ENCODE measurements around the gene SOX9.
A peak's percentile ranks its signal among the peaks of the same experiment; 100 is the strongest.

Gene SOX9

DNA sequence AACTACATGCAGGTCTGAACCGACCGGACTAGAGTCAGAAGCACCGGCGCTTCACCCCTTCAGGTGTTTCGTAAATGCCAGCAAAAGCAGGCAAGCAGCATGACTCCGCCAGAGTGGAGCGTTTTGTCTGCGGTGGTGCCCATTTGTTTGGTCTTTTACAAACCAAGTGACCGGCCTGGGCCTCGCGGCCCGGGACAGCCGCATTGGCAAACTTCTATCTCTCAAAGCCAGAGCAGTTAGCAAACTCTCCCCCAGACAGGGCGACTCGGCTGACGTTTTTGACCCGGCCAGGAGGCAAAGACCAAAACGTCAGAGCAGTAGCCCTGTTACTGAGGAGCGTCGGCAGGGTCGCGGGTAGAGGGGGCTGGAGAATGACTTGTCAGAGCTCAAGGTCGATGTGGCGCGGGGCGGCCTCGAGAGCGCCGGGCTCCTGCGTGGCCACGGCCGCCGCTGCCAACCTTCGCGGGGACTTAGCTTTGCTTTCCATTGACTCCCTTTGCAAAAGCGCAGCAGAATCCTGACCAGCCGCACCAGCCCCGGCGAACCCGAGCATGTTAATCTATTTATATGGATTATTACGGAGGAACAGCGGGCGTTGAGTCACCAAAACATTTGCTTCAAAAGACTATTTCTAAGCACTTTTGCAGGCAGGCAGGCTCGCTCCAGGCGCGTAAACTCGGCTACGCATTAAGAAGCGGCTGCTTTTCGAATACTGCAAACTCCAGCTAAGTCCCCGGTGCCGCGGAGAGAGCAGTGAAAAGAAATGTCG lies 763 bp upstream of the SOX9 start:
- TF ChIP-seq, protein P1, sequence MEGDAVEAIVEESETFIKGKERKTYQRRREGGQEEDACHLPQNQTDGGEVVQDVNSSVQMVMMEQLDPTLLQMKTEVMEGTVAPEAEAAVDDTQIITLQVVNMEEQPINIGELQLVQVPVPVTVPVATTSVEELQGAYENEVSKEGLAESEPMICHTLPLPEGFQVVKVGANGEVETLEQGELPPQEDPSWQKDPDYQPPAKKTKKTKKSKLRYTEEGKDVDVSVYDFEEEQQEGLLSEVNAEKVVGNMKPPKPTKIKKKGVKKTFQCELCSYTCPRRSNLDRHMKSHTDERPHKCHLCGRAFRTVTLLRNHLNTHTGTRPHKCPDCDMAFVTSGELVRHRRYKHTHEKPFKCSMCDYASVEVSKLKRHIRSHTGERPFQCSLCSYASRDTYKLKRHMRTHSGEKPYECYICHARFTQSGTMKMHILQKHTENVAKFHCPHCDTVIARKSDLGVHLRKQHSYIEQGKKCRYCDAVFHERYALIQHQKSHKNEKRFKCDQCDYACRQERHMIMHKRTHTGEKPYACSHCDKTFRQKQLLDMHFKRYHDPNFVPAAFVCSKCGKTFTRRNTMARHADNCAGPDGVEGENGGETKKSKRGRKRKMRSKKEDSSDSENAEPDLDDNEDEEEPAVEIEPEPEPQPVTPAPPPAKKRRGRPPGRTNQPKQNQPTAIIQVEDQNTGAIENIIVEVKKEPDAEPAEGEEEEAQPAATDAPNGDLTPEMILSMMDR (IDR thresholded peaks at IDR 0.05; ENCODE audit: insufficient read depth, low read length, missing control alignments), result no peak
- DNase-seq (ENCODE audit: low read depth, low spot score), result no peak
- POLR2A ChIA-PET, result interaction anchor here (0.8 to 1.2 kb wide), 3 partner anchors 219 to 624 kb away, joined by 3 to 5 read pairs (median 3); no protein-coding TSS in a partner anchor
- H3K4me3 ChIP-seq (ENCODE audit: low read depth, low read length), result peak overlapping the region; percentile 65
- CTCF ChIA-PET, result interaction anchor here (0.7 to 3.4 kb wide), 10 partner anchors 12 to 1356 kb away, joined by 3 to 13 read pairs (median 4); no protein-coding TSS in a partner anchor

- no peak for DNase-seq (ENCODE audit: low read depth, low spot score)
- POLR2A ChIA-PET, result interaction anchor here (0.6 to 1.2 kb wide), 5 partner anchors 218 to 625 kb away, joined by 3 to 5 read pairs (median 3); no protein-coding TSS in a partner anchor
- peak overlapping the region; percentile 65 for H3K4me3 ChIP-seq (ENCODE audit: low read depth, low read length)
- CTCF ChIA-PET, result interaction anchor here (1.0 to 3.4 kb wide), 10 partner anchors 15 to 1355 kb away, joined by 3 to 13 read pairs (median 6); no protein-coding TSS in a partner anchor
- TF ChIP-seq, protein P1 (IDR thresholded peaks at IDR 0.05; ENCODE audit: insufficient read depth, low read length, missing control alignments), result peak; percentile 9
Observed at GRCh38 chr17:72121164-72122009, 567 bp downstream of the SOX9 start.

DNA sequence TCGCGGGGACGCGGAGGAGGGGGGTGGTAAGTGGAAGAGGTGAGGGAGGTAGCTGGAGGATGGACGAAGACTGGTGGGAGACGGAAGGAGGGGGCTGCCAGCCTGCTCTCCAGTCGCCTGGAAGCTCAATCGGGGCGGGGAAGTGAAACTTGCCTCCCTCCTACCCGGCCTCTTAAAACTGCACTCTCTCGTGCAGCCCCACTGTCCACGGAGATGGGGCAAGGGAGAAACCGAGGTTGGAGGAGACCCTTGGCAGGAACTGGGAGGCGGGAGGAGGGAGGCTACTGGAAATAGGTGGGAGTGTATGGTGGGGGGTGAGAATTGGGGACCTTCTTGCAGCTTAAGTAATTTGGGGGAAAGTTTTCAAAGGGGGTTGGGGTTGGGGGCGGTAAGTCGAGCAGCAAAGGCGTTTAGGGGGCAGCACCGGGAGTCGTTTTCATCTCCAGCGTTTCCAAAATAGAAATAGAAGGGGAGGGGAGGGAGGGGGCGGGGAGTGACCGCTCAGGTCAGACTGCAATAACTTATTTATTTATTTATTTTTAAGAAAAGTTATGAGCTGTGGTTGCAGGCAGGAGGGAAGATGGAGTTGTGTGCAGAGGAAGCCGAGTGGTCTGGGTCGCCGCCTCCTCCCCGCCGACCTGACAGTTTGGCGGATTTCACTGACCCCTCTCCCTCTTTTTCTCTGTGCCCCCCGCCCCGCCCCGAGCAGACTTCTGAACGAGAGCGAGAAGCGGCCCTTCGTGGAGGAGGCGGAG lies 1.4 kb downstream of the SOX9 start:
- DNase-seq (ENCODE audit: low read depth, low spot score), result no peak
- POLR2A ChIA-PET, result interaction anchor here (0.7 kb wide), 1 partner anchor 343 kb away, joined by 3 read pairs; no protein-coding TSS in a partner anchor
- TF ChIP-seq, protein P1 (IDR thresholded peaks at IDR 0.05; ENCODE audit: insufficient read depth, low read length, missing control alignments), result no peak
- CTCF ChIA-PET, result interaction anchor here (1.3 to 3.4 kb wide), 6 partner anchors 14 to 1355 kb away, joined by 3 to 13 read pairs (median 7); no protein-coding TSS in a partner anchor
- H3K4me3 ChIP-seq (ENCODE audit: low read depth, low read length), result peak overlapping the region; percentile 65

DNA sequence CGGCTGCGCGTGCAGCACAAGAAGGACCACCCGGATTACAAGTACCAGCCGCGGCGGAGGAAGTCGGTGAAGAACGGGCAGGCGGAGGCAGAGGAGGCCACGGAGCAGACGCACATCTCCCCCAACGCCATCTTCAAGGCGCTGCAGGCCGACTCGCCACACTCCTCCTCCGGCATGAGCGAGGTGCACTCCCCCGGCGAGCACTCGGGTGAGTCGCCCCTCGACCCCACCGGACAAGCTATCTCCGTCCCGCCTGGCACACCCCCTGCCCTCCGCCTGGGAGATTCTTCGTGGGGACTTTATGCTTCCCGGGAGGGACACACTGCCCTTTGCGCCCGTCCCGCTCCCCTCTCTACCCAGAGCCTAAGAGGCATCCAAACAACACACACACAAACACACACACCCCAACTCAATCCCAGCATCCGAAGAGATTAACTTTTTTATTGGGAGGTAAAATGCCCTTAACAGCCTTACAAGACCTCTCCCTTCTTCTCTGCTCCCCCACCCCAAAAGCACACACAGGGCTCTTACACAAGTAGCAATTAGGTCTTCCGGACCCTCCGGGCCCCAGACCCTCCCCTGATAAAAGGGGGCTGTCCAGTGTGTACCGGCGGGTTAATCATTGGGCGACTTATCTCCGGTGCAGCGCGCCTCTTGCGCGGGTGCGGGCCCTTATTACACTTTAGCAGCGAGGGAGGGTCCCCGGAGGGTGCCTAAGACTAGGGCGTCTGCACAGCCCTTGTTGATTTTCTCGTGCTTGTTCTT lies 2.1 kb downstream of the SOX9 start:
- peak overlapping the region; percentile 65 for H3K4me3 ChIP-seq (ENCODE audit: low read depth, low read length)
- POLR2A ChIA-PET, result no interaction called here
- DNase-seq (ENCODE audit: low read depth, low spot score), result no peak

More for the DNA sequence above, 2.1 kb downstream of the SOX9 start:
- CTCF ChIA-PET, result interaction anchor here (1.3 to 2.3 kb wide), 4 partner anchors 415 to 1356 kb away, joined by 3 to 9 read pairs (median 7); no protein-coding TSS in a partner anchor
- TF ChIP-seq, protein P1 (IDR thresholded peaks at IDR 0.05; ENCODE audit: insufficient read depth, low read length, missing control alignments), result no peak
